ENCODE results near the gene LDLRAP1. TPM values are rescaled to one million over a fixed set of nuclear protein-coding genes. Genes with fewer than 3 reads are reported as not detected.

Gene LDLRAP1
- total and polyA plus RNA-seq, 4 donors = 5.2 to 17.8 (median 13.3) TPM

DNA sequence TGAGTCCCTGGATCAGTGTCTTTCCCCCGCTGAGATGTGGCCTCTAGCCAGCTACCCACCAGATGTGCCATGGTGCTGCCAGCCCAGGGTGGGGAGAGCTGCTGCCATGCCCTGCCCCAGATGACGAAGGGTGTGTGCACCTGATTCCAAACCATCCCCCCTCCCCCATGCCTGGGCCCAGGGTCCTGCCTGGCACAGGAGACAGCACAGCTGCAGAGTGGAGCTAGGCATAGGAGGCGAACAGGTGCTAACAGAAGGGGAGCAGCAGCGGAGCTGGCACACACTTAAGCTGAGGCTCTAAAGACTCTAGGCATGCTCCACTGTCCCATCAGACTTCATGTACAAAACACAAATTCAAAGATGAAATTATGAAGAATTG, 9.0 kb upstream of the LDLRAP1 start:
- Histone ChIP-seq H3K27me3 (ENCODE audit: control insufficient read depth in 4 of 4, insufficient read depth in 4 of 4, low read length in 3 of 4) (no peaks in the 10 kb centered on the region), H3K4me1 (ENCODE audit: control insufficient read depth in 4 of 4, insufficient read depth in 4 of 4, low read length in 3 of 4) (no peaks in the 10 kb centered on the region), H3K9me3 (ENCODE audit: control insufficient read depth in 4 of 4, low read length in 3 of 4) (no peaks in the 10 kb centered on the region), H3K36me3 (ENCODE audit: control insufficient read depth in 4 of 4, insufficient read depth in 3 of 4, low read depth in 1 of 4, low read length in 3 of 4) (no peaks in the 10 kb centered on the region), H3K4me3 (ENCODE audit: low read depth in 1 of 3, low read length in 3 of 3) (no peak overlapping the region), H3K27ac (ENCODE audit: low read depth in 1 of 2, low read length in 2 of 2) (no peak overlapping the region), H3K9ac (ENCODE audit: low read depth in 1 of 2, low read length in 2 of 2) (no peak overlapping the region)
- WGBS = 96% methylated on average over 4 of the region's 4 CpGs
- DNase-seq (ENCODE audit: low spot score) = no peak
- TF ChIP-seq, protein P1, sequence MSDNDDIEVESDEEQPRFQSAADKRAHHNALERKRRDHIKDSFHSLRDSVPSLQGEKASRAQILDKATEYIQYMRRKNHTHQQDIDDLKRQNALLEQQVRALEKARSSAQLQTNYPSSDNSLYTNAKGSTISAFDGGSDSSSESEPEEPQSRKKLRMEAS (IDR thresholded peaks at IDR 0.05) = no peak
- TF ChIP-seq HNF4G (IDR thresholded peaks at IDR 0.05) (no peak), FOXA2 (IDR thresholded peaks at IDR 0.05) (no peak), SP1 (IDR thresholded peaks at IDR 0.05) (no peak), RAD21 (IDR thresholded peaks at IDR 0.05) (no peak), ZBTB33 (IDR thresholded peaks at IDR 0.05) (no peak), RXRA (IDR thresholded peaks at IDR 0.05) (no peak), GABPA (IDR thresholded peaks at IDR 0.05 in 1 of 2, conservative IDR thresholded peaks at IDR 0.05 in 1 of 2) (no peak), JUND (IDR thresholded peaks at IDR 0.05) (no peak), NR2F2 (IDR thresholded peaks at IDR 0.05) (no peak), EGR1 (IDR thresholded peaks at IDR 0.05; ENCODE audit: low read depth in 2 of 2) (no peak), HNF4A (conservative IDR thresholded peaks at IDR 0.05) (no peak)

DNA sequence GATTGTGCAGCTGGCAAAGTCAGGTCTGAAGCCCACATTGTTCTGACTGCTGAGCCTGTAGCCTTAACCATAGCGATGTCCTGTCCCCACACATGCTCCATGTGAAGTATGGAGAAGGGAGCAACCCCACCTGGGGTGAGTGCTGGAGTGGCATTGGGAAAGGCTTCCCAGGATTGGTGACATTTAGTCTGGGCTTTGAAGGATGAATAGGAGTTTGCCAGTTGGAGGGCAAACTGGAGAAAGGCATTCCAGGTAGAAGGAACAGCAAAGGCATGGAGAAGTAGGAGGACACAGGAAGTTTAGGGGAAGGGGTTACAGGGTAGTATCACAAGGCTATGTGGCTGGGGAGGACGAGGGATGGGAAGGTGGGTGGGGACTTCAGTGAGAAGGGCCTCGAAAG, 7.3 kb upstream of the LDLRAP1 start:
- Histone ChIP-seq H3K36me3 (ENCODE audit: control insufficient read depth in 4 of 4, insufficient read depth in 3 of 4, low read depth in 1 of 4, low read length in 3 of 4) (no peaks in the 10 kb centered on the region), H3K4me1 (ENCODE audit: control insufficient read depth in 4 of 4, insufficient read depth in 4 of 4, low read length in 3 of 4) (no peaks in the 10 kb centered on the region), H3K27ac (ENCODE audit: low read depth in 1 of 2, low read length in 2 of 2) (no peak overlapping the region), H3K9ac (ENCODE audit: low read depth in 1 of 2, low read length in 2 of 2) (no peak overlapping the region), H3K9me3 (ENCODE audit: control insufficient read depth in 4 of 4, low read length in 3 of 4) (no peaks in the 10 kb centered on the region), H3K27me3 (ENCODE audit: control insufficient read depth in 4 of 4, insufficient read depth in 4 of 4, low read length in 3 of 4) (no peaks in the 10 kb centered on the region), H3K4me3 (ENCODE audit: low read depth in 1 of 3, low read length in 3 of 3) (no peak overlapping the region)
- TF ChIP-seq, protein P2, sequence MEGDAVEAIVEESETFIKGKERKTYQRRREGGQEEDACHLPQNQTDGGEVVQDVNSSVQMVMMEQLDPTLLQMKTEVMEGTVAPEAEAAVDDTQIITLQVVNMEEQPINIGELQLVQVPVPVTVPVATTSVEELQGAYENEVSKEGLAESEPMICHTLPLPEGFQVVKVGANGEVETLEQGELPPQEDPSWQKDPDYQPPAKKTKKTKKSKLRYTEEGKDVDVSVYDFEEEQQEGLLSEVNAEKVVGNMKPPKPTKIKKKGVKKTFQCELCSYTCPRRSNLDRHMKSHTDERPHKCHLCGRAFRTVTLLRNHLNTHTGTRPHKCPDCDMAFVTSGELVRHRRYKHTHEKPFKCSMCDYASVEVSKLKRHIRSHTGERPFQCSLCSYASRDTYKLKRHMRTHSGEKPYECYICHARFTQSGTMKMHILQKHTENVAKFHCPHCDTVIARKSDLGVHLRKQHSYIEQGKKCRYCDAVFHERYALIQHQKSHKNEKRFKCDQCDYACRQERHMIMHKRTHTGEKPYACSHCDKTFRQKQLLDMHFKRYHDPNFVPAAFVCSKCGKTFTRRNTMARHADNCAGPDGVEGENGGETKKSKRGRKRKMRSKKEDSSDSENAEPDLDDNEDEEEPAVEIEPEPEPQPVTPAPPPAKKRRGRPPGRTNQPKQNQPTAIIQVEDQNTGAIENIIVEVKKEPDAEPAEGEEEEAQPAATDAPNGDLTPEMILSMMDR (IDR thresholded peaks at IDR 0.05; ENCODE audit: low read depth, low read length, missing input control) = no peak
- TF ChIP-seq HNF4G (IDR thresholded peaks at IDR 0.05) (no peak), FOXA2 (IDR thresholded peaks at IDR 0.05) (no peak), GABPA (IDR thresholded peaks at IDR 0.05 in 1 of 2, conservative IDR thresholded peaks at IDR 0.05 in 1 of 2) (no peak), YY1 (IDR thresholded peaks at IDR 0.05) (no peak), FOXA1 (IDR thresholded peaks at IDR 0.05) (no peak), TAF1 (conservative IDR thresholded peaks at IDR 0.05) (no peak), ZBTB33 (IDR thresholded peaks at IDR 0.05) (no peak), EGR1 (IDR thresholded peaks at IDR 0.05; ENCODE audit: low read depth in 2 of 2) (no peak), RXRA (IDR thresholded peaks at IDR 0.05) (no peak), HNF4A (conservative IDR thresholded peaks at IDR 0.05) (no peak), SP1 (IDR thresholded peaks at IDR 0.05) (no peak), JUND (IDR thresholded peaks at IDR 0.05) (no peak)
- TF ChIP-seq, protein P3, sequence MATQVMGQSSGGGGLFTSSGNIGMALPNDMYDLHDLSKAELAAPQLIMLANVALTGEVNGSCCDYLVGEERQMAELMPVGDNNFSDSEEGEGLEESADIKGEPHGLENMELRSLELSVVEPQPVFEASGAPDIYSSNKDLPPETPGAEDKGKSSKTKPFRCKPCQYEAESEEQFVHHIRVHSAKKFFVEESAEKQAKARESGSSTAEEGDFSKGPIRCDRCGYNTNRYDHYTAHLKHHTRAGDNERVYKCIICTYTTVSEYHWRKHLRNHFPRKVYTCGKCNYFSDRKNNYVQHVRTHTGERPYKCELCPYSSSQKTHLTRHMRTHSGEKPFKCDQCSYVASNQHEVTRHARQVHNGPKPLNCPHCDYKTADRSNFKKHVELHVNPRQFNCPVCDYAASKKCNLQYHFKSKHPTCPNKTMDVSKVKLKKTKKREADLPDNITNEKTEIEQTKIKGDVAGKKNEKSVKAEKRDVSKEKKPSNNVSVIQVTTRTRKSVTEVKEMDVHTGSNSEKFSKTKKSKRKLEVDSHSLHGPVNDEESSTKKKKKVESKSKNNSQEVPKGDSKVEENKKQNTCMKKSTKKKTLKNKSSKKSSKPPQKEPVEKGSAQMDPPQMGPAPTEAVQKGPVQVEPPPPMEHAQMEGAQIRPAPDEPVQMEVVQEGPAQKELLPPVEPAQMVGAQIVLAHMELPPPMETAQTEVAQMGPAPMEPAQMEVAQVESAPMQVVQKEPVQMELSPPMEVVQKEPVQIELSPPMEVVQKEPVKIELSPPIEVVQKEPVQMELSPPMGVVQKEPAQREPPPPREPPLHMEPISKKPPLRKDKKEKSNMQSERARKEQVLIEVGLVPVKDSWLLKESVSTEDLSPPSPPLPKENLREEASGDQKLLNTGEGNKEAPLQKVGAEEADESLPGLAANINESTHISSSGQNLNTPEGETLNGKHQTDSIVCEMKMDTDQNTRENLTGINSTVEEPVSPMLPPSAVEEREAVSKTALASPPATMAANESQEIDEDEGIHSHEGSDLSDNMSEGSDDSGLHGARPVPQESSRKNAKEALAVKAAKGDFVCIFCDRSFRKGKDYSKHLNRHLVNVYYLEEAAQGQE (IDR thresholded peaks at IDR 0.05) = no peak
- TF ChIP-seq, protein P1 (IDR thresholded peaks at IDR 0.05) = no peak
- DNase-seq (ENCODE audit: low spot score) = no peak
- 91% methylated on average over 3 of the region's 3 CpGs for WGBS

Data from liver (tissue), 9 donors.